Measurements from ENCODE around the gene ADCY6. TPM values are rescaled to one million over a fixed set of nuclear protein-coding genes. Genes with fewer than 3 reads are reported as not detected.

Gene ADCY6
- total RNA-seq, 1 donor from 2014 or later: 54.4 TPM

GRCh38 chr12:48764521-48764920 is 24.4 kb downstream of the ADCY6 start:
- TF ChIP-seq CTCF (conservative IDR thresholded peaks at IDR 0.05): no peak
- H3K27ac Mint-ChIP-seq: no peak overlapping the region
- peaks cover 14% of the 10 kb centered on the region for H3K36me3 Mint-ChIP-seq
- H3K4me1 Mint-ChIP-seq (ENCODE audit: unreplicated experiment): no peaks in the 10 kb centered on the region
- no peak overlapping the region for H3K4me3 Mint-ChIP-seq
- H3K9me3 Mint-ChIP-seq: no peaks in the 10 kb centered on the region
- DNase-seq (ENCODE audit: extremely low spot score, unreplicated experiment): no peak
- H3K27me3 Mint-ChIP-seq: no peaks in the 10 kb centered on the region

GRCh38 chr12:48758737-48759136 is 30.2 kb downstream of the ADCY6 start:
- H3K9me3 Mint-ChIP-seq: no peaks in the 10 kb centered on the region
- H3K4me1 Mint-ChIP-seq (ENCODE audit: unreplicated experiment): no peaks in the 10 kb centered on the region
- no peak for DNase-seq (ENCODE audit: extremely low spot score, unreplicated experiment)
- no peak for TF ChIP-seq CTCF (conservative IDR thresholded peaks at IDR 0.05)
- H3K27me3 Mint-ChIP-seq: no peaks in the 10 kb centered on the region
- H3K4me3 Mint-ChIP-seq: no peak overlapping the region
- H3K27ac Mint-ChIP-seq: no peak overlapping the region
- no peaks in the 10 kb centered on the region for H3K36me3 Mint-ChIP-seq

DNA sequence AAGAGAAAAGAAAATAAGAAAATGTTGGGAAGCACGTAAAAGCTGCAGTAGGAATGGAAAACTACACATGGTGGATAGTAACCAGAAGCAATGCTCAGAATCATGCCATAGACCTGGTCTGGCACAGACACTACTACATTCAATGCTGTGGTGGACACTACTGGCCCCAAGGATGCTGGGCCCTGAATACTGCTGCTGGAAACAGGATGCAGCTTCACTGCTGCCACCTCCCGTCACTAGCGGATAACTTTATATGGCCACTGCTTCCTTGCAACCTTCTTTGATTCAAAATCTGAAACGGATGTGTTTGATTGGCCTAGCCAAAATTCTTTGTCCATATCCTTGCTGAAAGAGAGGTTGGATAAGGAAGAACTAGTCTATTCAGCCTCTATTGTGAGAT is 30.7 kb downstream of the ADCY6 start:
- Mint-ChIP-seq H3K9me3 (no peaks in the 10 kb centered on the region), H3K27me3 (peaks cover 3% of the 10 kb centered on the region), H3K4me1 (ENCODE audit: unreplicated experiment) (no peaks in the 10 kb centered on the region), H3K4me3 (no peak overlapping the region), H3K36me3 (no peaks in the 10 kb centered on the region), H3K27ac (no peak overlapping the region)
- TF ChIP-seq CTCF (conservative IDR thresholded peaks at IDR 0.05): no peak
- no peak for DNase-seq (ENCODE audit: extremely low spot score, unreplicated experiment)

DNA sequence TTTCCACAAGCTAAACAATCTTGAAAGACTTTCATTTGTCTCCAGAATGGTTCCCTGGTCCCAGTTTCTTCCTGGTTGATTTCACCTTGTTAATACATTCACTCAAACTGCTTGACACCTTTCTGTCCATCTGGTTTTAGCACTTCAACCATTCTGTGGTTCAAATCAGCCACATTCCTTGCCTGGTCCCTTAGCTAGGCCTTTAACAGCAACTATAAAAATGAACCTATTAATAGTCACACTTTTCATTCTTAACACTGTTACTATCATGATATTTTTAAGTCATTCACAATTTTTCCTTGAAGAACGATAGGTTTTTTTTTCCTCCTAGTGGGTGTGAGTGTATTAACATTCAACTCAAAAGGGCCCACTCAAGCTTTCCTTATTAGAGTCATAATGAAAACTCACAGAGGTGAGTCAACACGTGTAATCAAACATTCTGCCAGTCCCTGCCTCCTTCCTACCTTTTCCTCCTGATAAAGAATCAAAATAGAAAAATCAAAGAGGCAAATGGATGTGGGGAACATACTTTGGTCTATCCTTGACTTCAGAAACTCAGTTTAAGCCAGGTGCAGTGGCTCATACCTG is 38.0 kb downstream of the ADCY6 start:
- no peaks in the 10 kb centered on the region for H3K4me1 Mint-ChIP-seq (ENCODE audit: unreplicated experiment)
- peaks cover 3% of the 10 kb centered on the region for H3K27me3 Mint-ChIP-seq
- no peak overlapping the region for H3K27ac Mint-ChIP-seq
- no peaks in the 10 kb centered on the region for H3K36me3 Mint-ChIP-seq
- no peak for DNase-seq (ENCODE audit: extremely low spot score, unreplicated experiment)
- TF ChIP-seq CTCF (conservative IDR thresholded peaks at IDR 0.05): no peak
- no peak overlapping the region for H3K4me3 Mint-ChIP-seq
- no peaks in the 10 kb centered on the region for H3K9me3 Mint-ChIP-seq

GRCh38 chr12:48750215-48750614 is 38.7 kb downstream of the ADCY6 start:
- H3K27me3 Mint-ChIP-seq: peaks cover 3% of the 10 kb centered on the region
- no peaks in the 10 kb centered on the region for H3K9me3 Mint-ChIP-seq
- H3K27ac Mint-ChIP-seq: no peak overlapping the region
- no peak for DNase-seq (ENCODE audit: extremely low spot score, unreplicated experiment)
- H3K4me1 Mint-ChIP-seq (ENCODE audit: unreplicated experiment): no peaks in the 10 kb centered on the region
- H3K36me3 Mint-ChIP-seq: no peaks in the 10 kb centered on the region
- TF ChIP-seq CTCF (conservative IDR thresholded peaks at IDR 0.05): no peak
- no peak overlapping the region for H3K4me3 Mint-ChIP-seq

Measured in type B pancreatic cell (in vitro differentiated cells).